HG03064 (cell line): Measurements from ENCODE around the gene PPFIA1.
"Not testable (repeated sequence)": the region's sequence is repeated elsewhere in the genome, so short reads cannot be mapped to it uniquely, and the experiment has no call there.

ENCODE experiments used
- ATAC-seq: cut with Tn5 transposase; IDR thresholded peaks from one replicate; pipeline ENCODE4 v1.9.1; 2021; ENCODE audit warnings: low read depth; ENCODE audit not compliant: unreplicated experiment

Gene PPFIA1

GRCh38 chr11:70250876-70251658, 19.4 kb upstream of the PPFIA1 start:
- no peak for ATAC-seq

GRCh38 chr11:70251659-70252321, 18.7 kb upstream of the PPFIA1 start:
- ATAC-seq: no peak

- ATAC-seq: no peak
Observed at GRCh38 chr11:70252844-70253243, 17.6 kb upstream of the PPFIA1 start.

- ATAC-seq: no peak
Observed at GRCh38 chr11:70255477-70256116, 14.9 kb upstream of the PPFIA1 start.

- ATAC-seq: not testable (repeated sequence)
Observed at GRCh38 chr11:70259077-70259476, 11.4 kb upstream of the PPFIA1 start.

GRCh38 chr11:70262951-70263350, 7.5 kb upstream of the PPFIA1 start:
- ATAC-seq: no peak

- no peak for ATAC-seq
Observed at GRCh38 chr11:70263363-70263762, 7.1 kb upstream of the PPFIA1 start.

- ATAC-seq: no peak
Observed at GRCh38 chr11:70265341-70265740, 5.1 kb upstream of the PPFIA1 start.

GRCh38 chr11:70267405-70267950, 3.0 kb upstream of the PPFIA1 start:
- no peak for ATAC-seq

- ATAC-seq: no peak
Observed at GRCh38 chr11:70268526-70268925, 2.0 kb upstream of the PPFIA1 start.

GRCh38 chr11:70270877-70271648, 573 bp downstream of the PPFIA1 start:
- peak; percentile 46 for ATAC-seq

- ATAC-seq: no peak
Observed at GRCh38 chr11:70271649-70271953, 1.1 kb downstream of the PPFIA1 start.

GRCh38 chr11:70272009-70272408, 1.5 kb downstream of the PPFIA1 start:
- ATAC-seq: no peak

- ATAC-seq: no peak
Observed at GRCh38 chr11:70278994-70279393, 8.5 kb downstream of the PPFIA1 start.

- no peak for ATAC-seq
Observed at GRCh38 chr11:70281156-70281609, 10.7 kb downstream of the PPFIA1 start.

- no peak for ATAC-seq
Observed at GRCh38 chr11:70282012-70282411, 11.5 kb downstream of the PPFIA1 start.

- ATAC-seq: no peak
Observed at GRCh38 chr11:70288721-70289120, 18.2 kb downstream of the PPFIA1 start.

- ATAC-seq: no peak
Observed at GRCh38 chr11:70289582-70289981, 19.1 kb downstream of the PPFIA1 start.

- no peak for ATAC-seq
Observed at GRCh38 chr11:70290361-70291065, 20.0 kb downstream of the PPFIA1 start.

- ATAC-seq: no peak
Observed at GRCh38 chr11:70292166-70292565, 21.7 kb downstream of the PPFIA1 start.
